ENCODE results near the gene GLS. TPM values are rescaled to one million over a fixed set of nuclear protein-coding genes. Genes with fewer than 3 reads are reported as not detected.

GLS gene
- total and polyA plus RNA-seq, 2 of the 13 experiments (the other 11 are each of a cell fraction or from before 2014, with no cell fraction given) = 78.6 to 183 TPM

DNA sequence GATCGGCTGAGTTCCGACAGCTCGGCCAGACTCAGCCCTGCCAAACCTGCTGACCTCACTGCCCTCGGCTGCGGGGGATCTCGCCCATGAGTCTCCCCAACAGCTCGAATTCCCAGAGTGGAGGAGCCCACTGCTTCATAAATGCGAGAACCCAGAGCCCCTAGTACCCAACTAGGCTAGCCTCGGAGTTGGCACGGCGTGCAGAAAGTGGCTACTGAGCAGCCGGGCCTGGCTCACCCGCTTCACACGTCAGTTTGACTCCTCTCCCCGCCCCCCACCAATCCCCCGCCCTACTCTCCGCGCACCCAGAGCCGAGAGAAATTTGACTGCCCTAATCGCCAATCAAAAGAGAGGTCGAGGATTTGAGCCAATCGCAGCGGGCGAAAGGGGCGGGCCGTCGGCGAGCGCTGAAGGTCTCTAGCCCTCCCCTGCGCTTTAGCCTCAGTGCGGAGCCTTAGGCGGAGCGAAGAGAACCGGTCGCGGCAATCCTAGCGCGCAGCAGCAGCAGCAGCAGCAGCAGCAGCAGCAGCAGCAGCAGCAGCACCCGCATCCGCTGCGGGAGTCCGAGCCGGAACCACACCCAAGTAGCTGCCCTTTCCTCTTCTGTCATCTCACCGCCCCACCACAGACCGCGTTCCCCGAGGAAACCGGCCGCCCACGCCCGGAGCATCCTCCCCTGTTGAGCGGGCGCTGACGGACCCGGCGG, at the start of gene GLS (continued):
- TF ChIP-seq ZNF17 (CRISPR knock-in tag; IDR thresholded peaks at IDR 0.05) (no peak), HHEX (CRISPR knock-in tag; IDR thresholded peaks at IDR 0.05) (no peak), ZNF382 (CRISPR knock-in tag; IDR thresholded peaks at IDR 0.05; ENCODE audit: borderline replicate concordance) (no peak), CHD4 (IDR thresholded peaks at IDR 0.05; ENCODE audit: borderline replicate concordance, low read length) (no peak), ZNF766 (CRISPR knock-in tag; IDR thresholded peaks at IDR 0.05; ENCODE audit: borderline replicate concordance) (no peak; the same call in 1 of the 2 replicates), TEAD2 (CRISPR knock-in tag; IDR thresholded peaks at IDR 0.05) (peak; percentile 60; the same call in 1 of the 2 replicates), ZNF251 (CRISPR knock-in tag; IDR thresholded peaks at IDR 0.05) (no peak), DPF2 (CRISPR knock-in tag; IDR thresholded peaks at IDR 0.05; ENCODE audit: borderline replicate concordance, low read depth) (no peak), PAWR (CRISPR knock-in tag; IDR thresholded peaks at IDR 0.05; ENCODE audit: borderline replicate concordance) (no peak), FOXA1 (IDR thresholded peaks at IDR 0.05) (no peak), FOXA1 (CRISPR knock-in tag; IDR thresholded peaks at IDR 0.05) (no peak), ZNF333 (CRISPR knock-in tag; IDR thresholded peaks at IDR 0.05; ENCODE audit: borderline replicate concordance) (peak; percentile 55; the same call in 1 of the 2 replicates), NR2F6 (IDR thresholded peaks at IDR 0.05) (peak; percentile 68), NR2F6 (CRISPR knock-in tag; IDR thresholded peaks at IDR 0.05) (no peak; the same call in 1 of the 2 replicates), STAT5B (CRISPR knock-in tag; IDR thresholded peaks at IDR 0.05) (peak; percentile 41; the same call in 1 of the 2 replicates), ZNF234 (CRISPR knock-in tag; conservative IDR thresholded peaks at IDR 0.05) (no peak), CBX2 (IDR thresholded peaks at IDR 0.05; ENCODE audit: low read depth, low read length) (no peak), CBX2 (CRISPR knock-in tag; IDR thresholded peaks at IDR 0.05; ENCODE audit: low read depth) (peak; percentile 71; the same call in 1 of the 2 replicates), KAT8 (CRISPR knock-in tag; IDR thresholded peaks at IDR 0.05) (peak; percentile 18; the same call in 1 of the 2 replicates)
- TF ChIP-seq, protein P1, sequence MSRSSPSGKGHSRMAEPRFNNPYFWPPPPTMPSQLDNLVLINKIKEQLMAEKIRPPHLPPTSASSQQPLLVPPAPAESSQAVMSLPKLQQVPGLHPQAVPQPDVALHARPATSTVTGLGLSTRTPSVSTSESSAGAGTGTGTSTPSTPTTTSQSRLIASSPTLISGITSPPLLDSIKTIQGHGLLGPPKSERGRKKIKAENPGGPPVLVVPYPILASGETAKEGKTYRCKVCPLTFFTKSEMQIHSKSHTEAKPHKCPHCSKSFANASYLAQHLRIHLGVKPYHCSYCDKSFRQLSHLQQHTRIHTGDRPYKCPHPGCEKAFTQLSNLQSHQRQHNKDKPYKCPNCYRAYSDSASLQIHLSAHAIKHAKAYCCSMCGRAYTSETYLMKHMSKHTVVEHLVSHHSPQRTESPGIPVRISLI (CRISPR knock-in tag; IDR thresholded peaks at IDR 0.05; ENCODE audit: borderline replicate concordance) = no peak; the same call in 1 of the 2 replicates
- TF ChIP-seq, protein P2, sequence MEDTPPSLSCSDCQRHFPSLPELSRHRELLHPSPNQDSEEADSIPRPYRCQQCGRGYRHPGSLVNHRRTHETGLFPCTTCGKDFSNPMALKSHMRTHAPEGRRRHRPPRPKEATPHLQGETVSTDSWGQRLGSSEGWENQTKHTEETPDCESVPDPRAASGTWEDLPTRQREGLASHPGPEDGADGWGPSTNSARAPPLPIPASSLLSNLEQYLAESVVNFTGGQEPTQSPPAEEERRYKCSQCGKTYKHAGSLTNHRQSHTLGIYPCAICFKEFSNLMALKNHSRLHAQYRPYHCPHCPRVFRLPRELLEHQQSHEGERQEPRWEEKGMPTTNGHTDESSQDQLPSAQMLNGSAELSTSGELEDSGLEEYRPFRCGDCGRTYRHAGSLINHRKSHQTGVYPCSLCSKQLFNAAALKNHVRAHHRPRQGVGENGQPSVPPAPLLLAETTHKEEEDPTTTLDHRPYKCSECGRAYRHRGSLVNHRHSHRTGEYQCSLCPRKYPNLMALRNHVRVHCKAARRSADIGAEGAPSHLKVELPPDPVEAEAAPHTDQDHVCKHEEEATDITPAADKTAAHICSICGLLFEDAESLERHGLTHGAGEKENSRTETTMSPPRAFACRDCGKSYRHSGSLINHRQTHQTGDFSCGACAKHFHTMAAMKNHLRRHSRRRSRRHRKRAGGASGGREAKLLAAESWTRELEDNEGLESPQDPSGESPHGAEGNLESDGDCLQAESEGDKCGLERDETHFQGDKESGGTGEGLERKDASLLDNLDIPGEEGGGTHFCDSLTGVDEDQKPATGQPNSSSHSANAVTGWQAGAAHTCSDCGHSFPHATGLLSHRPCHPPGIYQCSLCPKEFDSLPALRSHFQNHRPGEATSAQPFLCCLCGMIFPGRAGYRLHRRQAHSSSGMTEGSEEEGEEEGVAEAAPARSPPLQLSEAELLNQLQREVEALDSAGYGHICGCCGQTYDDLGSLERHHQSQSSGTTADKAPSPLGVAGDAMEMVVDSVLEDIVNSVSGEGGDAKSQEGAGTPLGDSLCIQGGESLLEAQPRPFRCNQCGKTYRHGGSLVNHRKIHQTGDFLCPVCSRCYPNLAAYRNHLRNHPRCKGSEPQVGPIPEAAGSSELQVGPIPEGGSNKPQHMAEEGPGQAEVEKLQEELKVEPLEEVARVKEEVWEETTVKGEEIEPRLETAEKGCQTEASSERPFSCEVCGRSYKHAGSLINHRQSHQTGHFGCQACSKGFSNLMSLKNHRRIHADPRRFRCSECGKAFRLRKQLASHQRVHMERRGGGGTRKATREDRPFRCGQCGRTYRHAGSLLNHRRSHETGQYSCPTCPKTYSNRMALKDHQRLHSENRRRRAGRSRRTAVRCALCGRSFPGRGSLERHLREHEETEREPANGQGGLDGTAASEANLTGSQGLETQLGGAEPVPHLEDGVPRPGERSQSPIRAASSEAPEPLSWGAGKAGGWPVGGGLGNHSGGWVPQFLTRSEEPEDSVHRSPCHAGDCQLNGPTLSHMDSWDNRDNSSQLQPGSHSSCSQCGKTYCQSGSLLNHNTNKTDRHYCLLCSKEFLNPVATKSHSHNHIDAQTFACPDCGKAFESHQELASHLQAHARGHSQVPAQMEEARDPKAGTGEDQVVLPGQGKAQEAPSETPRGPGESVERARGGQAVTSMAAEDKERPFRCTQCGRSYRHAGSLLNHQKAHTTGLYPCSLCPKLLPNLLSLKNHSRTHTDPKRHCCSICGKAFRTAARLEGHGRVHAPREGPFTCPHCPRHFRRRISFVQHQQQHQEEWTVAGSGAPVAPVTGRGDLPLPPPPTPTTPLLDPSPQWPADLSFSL (CRISPR knock-in tag; IDR thresholded peaks at IDR 0.05) = peak; percentile 74; the same call in 1 of the 2 replicates
- TF ChIP-seq, protein P3, sequence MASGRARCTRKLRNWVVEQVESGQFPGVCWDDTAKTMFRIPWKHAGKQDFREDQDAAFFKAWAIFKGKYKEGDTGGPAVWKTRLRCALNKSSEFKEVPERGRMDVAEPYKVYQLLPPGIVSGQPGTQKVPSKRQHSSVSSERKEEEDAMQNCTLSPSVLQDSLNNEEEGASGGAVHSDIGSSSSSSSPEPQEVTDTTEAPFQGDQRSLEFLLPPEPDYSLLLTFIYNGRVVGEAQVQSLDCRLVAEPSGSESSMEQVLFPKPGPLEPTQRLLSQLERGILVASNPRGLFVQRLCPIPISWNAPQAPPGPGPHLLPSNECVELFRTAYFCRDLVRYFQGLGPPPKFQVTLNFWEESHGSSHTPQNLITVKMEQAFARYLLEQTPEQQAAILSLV (CRISPR knock-in tag; IDR thresholded peaks at IDR 0.05; ENCODE audit: borderline replicate concordance) = peak; percentile 58; the same call in 1 of the 2 replicates

Measured in HepG2 (cell line).